IPS DF 19.7 (cell line): ENCODE results near the gene BCKDHB.
"Not testable (repeated sequence)": the region's sequence is repeated elsewhere in the genome, so short reads cannot be mapped to it uniquely, and the experiment has no call there.

Experiments used
- DNase-seq: peaks from one replicate; pipeline ENCODE4 v3.0.0-alpha.2; 2013; ENCODE audit warnings: low read depth, low spot score

Gene BCKDHB

GRCh38 chr6:80259118-80259517, 152.6 kb downstream of the BCKDHB start:
- no peak for DNase-seq

DNA sequence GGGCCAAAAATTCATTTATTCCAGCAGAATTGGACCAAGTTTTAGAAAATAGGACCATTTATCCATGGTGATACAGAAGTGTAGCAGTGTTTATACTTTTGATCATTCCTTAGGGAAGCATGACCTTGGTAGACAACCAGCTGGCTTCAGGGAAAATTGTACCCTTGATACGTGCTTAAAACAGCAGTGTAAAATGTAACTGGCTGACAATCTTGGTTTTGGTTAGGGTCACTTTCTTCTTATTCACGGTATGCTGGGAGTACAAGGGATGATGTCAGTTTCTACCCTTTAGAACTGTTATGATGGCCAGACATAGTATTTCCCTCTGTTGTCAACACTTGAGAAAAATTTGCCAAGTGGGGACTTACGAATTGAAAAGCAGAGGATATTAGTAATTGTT, 157.1 kb downstream of the BCKDHB start:
- no peak for DNase-seq

GRCh38 chr6:80268865-80269730, 162.6 kb downstream of the BCKDHB start:
- no peak for DNase-seq

GRCh38 chr6:80271074-80271473, 164.6 kb downstream of the BCKDHB start:
- no peak for DNase-seq

DNA sequence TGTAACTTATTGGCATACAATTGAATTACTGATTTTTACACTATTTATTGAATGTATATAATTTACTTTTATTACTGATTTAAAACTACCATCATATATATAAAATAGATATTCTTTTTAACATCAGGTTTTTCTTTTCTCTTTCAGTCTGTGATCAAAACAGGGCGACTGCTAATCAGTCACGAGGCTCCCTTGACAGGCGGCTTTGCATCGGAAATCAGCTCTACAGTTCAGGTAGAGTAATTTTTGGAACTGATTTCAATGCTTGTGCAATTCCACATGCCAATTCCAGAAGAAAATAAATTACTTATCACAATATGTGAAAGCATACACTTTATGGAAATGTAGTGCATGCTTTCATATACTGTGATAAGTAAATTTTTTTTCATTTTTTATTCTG, 166.5 kb downstream of the BCKDHB start:
- no peak for DNase-seq

DNA sequence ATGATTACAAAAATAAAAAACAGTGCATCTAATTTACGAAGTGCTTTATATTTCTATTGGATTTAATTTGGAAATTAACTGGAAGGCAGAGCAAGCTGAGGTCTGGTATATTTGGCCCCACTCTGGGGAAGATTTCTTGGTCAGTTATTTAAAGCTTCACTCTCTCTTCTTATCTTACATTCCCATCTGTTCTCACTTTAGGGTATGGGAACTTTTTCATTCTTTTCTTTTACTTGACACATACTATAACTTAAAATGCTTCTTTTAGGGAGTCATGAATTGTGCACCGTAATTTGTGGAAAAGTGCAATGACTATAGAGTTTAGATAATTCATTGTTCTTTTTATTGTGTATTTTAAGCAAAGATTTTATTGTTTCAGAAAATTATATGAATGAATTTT, 170.4 kb downstream of the BCKDHB start:
- no peak for DNase-seq

DNA sequence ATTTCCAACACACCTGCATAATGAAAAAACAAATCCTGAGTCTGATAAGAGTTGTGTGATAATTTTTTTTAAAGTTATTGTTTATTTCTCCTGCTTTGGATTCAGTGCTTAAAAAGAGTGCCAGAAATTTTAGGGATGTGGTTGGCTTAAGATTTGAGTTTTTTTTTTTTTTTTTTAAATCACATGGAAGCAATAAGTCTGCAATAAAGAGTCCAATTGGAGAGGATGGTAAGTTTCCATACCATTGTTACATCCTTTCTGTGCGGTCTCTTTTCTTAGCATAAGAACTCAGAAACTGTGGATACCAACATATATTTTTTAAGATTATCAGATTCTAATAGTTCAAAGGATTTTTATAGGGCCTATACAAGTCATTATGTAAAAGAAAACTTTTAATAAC, 171.0 kb downstream of the BCKDHB start:
- no peak for DNase-seq

- no peak for DNase-seq
Observed at GRCh38 chr6:80280262-80281010, 174.0 kb downstream of the BCKDHB start.

DNA sequence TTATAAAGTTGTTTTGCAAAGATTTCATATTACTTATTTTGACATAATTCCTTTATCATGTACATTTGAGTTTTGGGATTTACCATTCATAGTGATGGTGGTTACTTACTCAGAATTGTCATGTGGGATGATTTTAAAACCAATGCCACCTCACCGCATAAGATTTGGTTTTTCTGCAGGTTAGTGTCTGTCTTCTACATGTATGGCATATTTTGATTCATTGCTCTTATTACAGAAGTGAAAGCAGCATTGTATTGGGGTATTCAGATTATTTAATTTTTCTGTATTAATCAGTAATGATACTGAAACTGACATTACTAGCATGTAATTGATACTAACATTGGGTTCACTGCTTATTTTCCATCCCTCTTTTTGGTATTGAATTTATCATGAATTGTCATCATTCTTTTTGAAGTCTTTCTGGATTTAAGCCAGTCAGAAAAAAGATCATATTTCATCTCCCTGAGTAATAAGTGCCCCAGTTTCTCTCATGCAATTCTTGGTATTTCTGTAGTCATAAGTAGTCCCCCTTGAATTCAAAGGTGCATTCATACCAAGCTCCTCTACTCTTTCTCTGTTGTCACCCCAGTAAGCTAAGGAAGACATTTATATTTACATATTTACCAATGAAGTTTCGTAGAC, 176.6 kb downstream of the BCKDHB start:
- no peak for DNase-seq

DNA sequence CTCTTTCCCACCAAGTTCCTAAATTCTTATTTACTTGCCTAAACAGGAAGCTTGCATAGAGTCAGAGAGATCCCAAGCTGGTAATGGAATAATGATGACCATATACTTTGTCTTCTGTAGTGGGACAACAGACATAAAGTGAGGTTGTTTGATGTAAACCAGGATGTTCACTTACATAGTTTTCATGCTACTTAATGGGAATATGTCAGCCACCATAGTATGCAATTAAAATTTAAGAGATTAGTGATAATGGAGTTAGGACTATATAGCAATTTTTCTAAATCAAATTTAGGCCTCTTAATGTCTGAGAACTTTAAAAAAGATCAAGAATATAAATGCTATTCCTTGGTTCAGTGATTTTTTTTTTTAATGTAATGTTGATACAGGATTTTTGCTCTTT, 180.6 kb downstream of the BCKDHB start:
- DNase-seq: no peak

DNA sequence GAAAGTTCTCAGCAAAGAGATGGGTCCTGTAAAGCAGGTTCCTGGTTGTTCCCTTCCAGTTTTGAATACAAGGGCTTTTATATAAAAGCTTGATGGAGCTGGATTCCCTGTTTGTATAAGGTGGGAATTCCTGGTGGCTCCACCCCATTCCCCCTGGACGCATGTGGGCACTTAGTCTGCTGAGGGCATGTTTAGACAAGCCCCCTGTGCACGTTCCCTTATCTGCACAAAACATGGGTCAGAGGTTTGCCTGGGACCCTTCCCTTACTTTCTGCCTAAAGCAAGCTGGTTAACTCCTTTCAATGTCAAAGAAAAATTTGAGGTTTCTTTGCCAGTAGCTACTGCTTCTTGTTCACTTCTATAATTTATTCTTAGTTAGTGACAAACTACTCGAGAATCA, 181.1 kb downstream of the BCKDHB start:
- DNase-seq: no peak

DNA sequence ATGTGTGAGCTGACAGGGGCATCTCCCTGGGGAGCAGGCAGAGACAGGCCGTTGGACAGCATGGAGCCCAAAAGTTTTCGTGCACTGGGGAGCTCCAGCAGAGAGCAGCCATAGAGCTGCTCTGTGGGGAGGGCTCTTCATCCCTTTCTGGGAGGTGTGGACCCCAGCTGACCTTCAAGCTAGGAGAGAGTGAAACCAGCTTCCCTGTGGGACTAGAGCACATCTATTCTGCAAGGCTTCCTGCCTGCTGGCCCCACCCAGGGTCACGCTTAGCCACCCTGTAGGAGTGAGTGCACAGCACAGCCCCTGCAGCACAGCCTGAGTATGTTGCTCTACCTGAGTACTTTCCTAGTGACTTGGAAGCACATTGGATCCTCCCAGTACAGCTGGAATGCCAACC, 183.3 kb downstream of the BCKDHB start:
- DNase-seq: no peak

- DNase-seq: not testable (repeated sequence)
Observed at GRCh38 chr6:80294531-80294930, 188.1 kb downstream of the BCKDHB start.

- DNase-seq: no peak
Observed at GRCh38 chr6:80302716-80303115, 196.2 kb downstream of the BCKDHB start.

- no peak for DNase-seq
Observed at GRCh38 chr6:80304014-80304413, 197.5 kb downstream of the BCKDHB start.

DNA sequence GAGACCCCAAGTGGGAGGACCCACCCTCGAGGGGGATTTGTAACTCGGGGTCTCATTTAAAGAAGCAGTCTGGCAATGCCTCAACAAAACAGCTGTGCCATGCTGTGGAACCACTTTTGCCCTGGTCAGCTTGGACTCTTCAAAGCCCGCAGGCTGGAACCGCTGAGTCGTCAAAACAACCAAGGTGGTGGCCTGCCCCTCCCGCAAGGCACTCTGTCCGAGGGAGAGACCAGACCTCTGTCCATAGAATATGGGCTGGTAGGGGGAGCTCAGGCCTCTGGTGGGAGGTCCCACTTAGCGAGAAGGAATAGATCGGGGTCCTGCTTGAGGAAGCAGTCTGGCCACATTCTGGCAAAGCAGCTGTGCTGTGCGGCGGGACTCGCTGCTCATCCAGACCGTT, 208.1 kb downstream of the BCKDHB start:
- DNase-seq: no peak

GRCh38 chr6:80316686-80317231, 210.3 kb downstream of the BCKDHB start:
- no peak for DNase-seq

- no peak for DNase-seq
Observed at GRCh38 chr6:80319196-80319595, 212.7 kb downstream of the BCKDHB start.

DNA sequence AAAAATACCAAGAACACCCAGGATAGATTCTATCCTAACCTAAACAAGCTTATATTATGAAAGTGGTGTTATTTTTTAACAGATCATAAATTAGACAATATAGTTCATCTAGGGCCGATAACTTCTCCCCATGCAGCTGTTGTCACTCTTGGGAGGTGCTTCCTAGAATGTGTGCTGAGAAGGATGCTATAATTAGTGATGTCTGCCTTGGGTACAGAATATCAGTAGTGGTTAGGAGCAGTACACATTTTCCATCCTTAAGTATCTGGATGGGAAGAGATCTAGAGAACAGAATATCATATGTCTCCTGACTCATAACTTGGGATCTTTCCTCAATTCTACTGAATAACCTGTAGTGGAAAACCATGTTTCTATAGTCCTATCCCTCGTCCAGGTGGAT, 214.5 kb downstream of the BCKDHB start:
- no peak for DNase-seq

DNA sequence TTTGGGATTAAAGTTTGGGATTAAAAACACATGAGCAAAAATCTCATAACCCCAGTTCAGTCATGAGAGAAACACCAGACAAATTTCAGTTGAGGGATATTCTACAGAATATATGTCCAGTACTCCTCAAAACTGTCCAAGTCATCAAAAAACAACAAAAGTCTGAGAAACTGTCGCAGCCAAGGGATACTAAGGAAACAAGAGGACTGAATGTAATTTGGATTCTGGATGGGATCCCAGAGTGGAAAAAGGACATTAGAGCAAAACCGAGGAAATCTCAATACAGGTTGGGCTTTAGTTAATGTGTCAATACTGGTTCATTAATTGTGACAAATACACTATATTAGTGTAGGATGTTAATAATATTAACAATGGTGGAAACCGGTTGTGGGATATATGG, 219.3 kb downstream of the BCKDHB start:
- no peak for DNase-seq

DNA sequence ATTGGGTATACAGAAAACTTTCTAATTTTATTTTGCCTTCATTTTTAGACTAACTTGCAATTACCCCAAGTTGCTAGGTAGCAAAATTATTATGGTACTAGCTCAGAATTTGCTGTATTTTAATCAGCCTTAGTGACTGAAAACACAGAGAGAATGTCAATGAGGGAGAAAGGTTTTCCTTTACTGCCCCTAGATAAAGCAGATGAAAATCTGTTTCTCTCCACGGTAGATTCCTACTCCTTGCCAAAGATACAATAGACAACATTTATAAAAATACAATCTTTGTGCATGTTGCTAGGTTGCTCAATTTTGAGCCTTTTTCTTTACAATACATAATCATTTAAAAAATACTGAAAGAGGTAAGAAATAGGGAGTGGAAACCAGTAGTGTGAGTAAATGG, 222.2 kb downstream of the BCKDHB start:
- no peak for DNase-seq

GRCh38 chr6:80329496-80329895, 223.0 kb downstream of the BCKDHB start:
- DNase-seq: peak; percentile 20
